WTC11 (cell line): ENCODE results near the gene RAPGEF3. TPM values are rescaled to one million over a fixed set of nuclear protein-coding genes. Genes with fewer than 3 reads are reported as not detected.

Experiments used
- ATAC-seq: fragments of 200-7000 bp; cut with Tn5 transposase; 2 replicates; pipeline ENCODE4 v1.10.0; 2021; ENCODE audit warnings: mild to moderate bottlenecking, moderate library complexity
- CTCF ChIA-PET: fragments of 300-600 bp; sonication (Branson Sonifier 250); formaldehyde crosslinking; loops from one replicate; lab custom pipeline; 2021; ENCODE audit warnings: antibody characterized with exemption; lab: Charles Lee
- POLR2A ChIA-PET: fragments of 350-600 bp; sonication (Branson Sonifier 250); formaldehyde crosslinking; loops from one replicate; lab custom pipeline; 2021; ENCODE audit warnings: antibody characterized with exemption; lab: Charles Lee
- DNase-seq: peaks from one replicate; pipeline ENCODE4 v3.0.0; 2021; ENCODE audit warnings: low spot score
- H3K27ac Mint-ChIP-seq: 2 replicates; pipeline ENCODE4 v1.8.0; 2021; ENCODE audit warnings: mixed read lengths
- H3K27me3 Mint-ChIP-seq: 2 replicates; pipeline ENCODE4 v1.8.0; 2021; ENCODE audit warnings: low read depth, mild to moderate bottlenecking, moderate library complexity, mixed read lengths
- H3K36me3 Mint-ChIP-seq: 2 replicates; pipeline ENCODE4 v1.8.0; 2021; ENCODE audit warnings: mixed read lengths
- H3K4me1 Mint-ChIP-seq: 2 replicates; pipeline ENCODE4 v1.8.0; 2022; ENCODE audit warnings: mixed read lengths
- H3K4me3 Mint-ChIP-seq: 2 replicates; pipeline ENCODE4 v1.8.0; 2021; ENCODE audit warnings: mild to moderate bottlenecking, moderate library complexity, mixed read lengths
- H3K9me3 Mint-ChIP-seq: 2 replicates; pipeline ENCODE4 v1.8.0; 2021; ENCODE audit warnings: mixed read lengths
- AFF4 ChIP-seq: sonication (generic); formaldehyde crosslinking; IDR thresholded peaks from 2 replicates; pipeline ENCODE4 v1.8.1; 2023; ENCODE audit warnings: mild to moderate bottlenecking, missing genetic modification reagents, borderline replicate concordance
- CREB1 ChIP-seq: sonication (generic); formaldehyde crosslinking; IDR thresholded peaks from 2 replicates; pipeline ENCODE4 v1.8.0; 2023; ENCODE audit warnings: mild to moderate bottlenecking, missing genetic modification reagents
- ETV6 ChIP-seq: sonication (generic); formaldehyde crosslinking; IDR thresholded peaks from 2 replicates; pipeline ENCODE4 v1.8.1; 2022; ENCODE audit warnings: mild to moderate bottlenecking, missing genetic modification reagents
- FOXP1 ChIP-seq: sonication (generic); formaldehyde crosslinking; IDR thresholded peaks from 2 replicates; pipeline ENCODE4 v1.8.0; 2022; ENCODE audit warnings: missing genetic modification reagents, mild to moderate bottlenecking, moderate library complexity, borderline replicate concordance
- GRHL2 ChIP-seq: fragments of 250-450 bp; sonication (Bioruptor Pico); IDR thresholded peaks from 2 replicates; pipeline ENCODE4 v1.8.0; 2022; ENCODE audit warnings: mild to moderate bottlenecking, moderate library complexity; ENCODE audit not compliant: insufficient replicate concordance, severe bottlenecking
- HMGA2 ChIP-seq: fragments of 250-450 bp; sonication (Bioruptor Pico); IDR thresholded peaks from 2 replicates; pipeline ENCODE4 v1.4.0; 2021; ENCODE audit warnings: mild to moderate bottlenecking, moderate library complexity
- IRF1 ChIP-seq: sonication (generic); formaldehyde crosslinking; IDR thresholded peaks from 2 replicates; pipeline ENCODE4 v1.8.0; 2023; ENCODE audit warnings: missing genetic modification reagents
- MLX ChIP-seq: sonication (generic); formaldehyde crosslinking; IDR thresholded peaks from 2 replicates; pipeline ENCODE4 v1.8.1; 2023; ENCODE audit warnings: mild to moderate bottlenecking, missing genetic modification reagents, moderate library complexity
- NFYB ChIP-seq: sonication (generic); formaldehyde crosslinking; conservative IDR thresholded peaks from 2 replicates; pipeline ENCODE4 v1.8.0; 2022; ENCODE audit warnings: low read depth, missing genetic modification reagents
- NR3C1 ChIP-seq: sonication (generic); formaldehyde crosslinking; conservative IDR thresholded peaks from 2 replicates; pipeline ENCODE4 v1.8.1; 2023; ENCODE audit warnings: low read depth, mild to moderate bottlenecking, missing genetic modification reagents
- OVOL2 ChIP-seq: fragments of 250-450 bp; sonication (Bioruptor Pico); IDR thresholded peaks from 2 replicates; pipeline ENCODE4 v1.9.0; 2021; ENCODE audit warnings: mild to moderate bottlenecking, borderline replicate concordance
- PRDM15 ChIP-seq: sonication (generic); formaldehyde crosslinking; IDR thresholded peaks from 2 replicates; pipeline ENCODE4 v1.8.0; 2022; ENCODE audit warnings: missing genetic modification reagents
- RELA ChIP-seq: sonication (generic); formaldehyde crosslinking; IDR thresholded peaks from 2 replicates; pipeline ENCODE4 v1.8.1; 2022; ENCODE audit warnings: missing genetic modification reagents, mild to moderate bottlenecking, borderline replicate concordance
- TEAD4 ChIP-seq: sonication (generic); formaldehyde crosslinking; IDR thresholded peaks from 2 replicates; pipeline ENCODE4 v1.8.0; 2022; ENCODE audit warnings: mild to moderate bottlenecking, missing genetic modification reagents
- USF1 ChIP-seq: sonication (generic); formaldehyde crosslinking; IDR thresholded peaks from 2 replicates; pipeline ENCODE4 v1.8.0; 2022; ENCODE audit warnings: mild to moderate bottlenecking, missing genetic modification reagents
- ZNF416 ChIP-seq: fragments of 250-450 bp; sonication (Bioruptor Pico); IDR thresholded peaks from 2 replicates; pipeline ENCODE4 v1.9.0; 2021; ENCODE audit warnings: mild to moderate bottlenecking, inconsistent platforms
- ZSCAN18 ChIP-seq: fragments of 250-450 bp; sonication (Bioruptor Pico); IDR thresholded peaks from 2 replicates; pipeline ENCODE4 v2.1.2; 2022; ENCODE audit warnings: mild to moderate bottlenecking, moderate library complexity
- total RNA-seq: library from RNA; stranded (reverse); gene quantifications from 3 replicates; pipeline ENCODE4 v1.2.3, GENCODE V29; 2021

RAPGEF3 gene
- total RNA-seq, 1 experiment from 2014 or later: 13.3 TPM

GRCh38 chr12:47704719-47705118 is 54.0 kb downstream of the RAPGEF3 start (continued):
- TF ChIP-seq PRDM15 (no peak), ZNF416 (CRISPR knock-in tag) (no peak), TEAD4 (CRISPR knock-in tag) (no peak), MLX (CRISPR knock-in tag) (no peak), HMGA2 (CRISPR knock-in tag) (no peak), CREB1 (CRISPR knock-in tag) (no peak), OVOL2 (CRISPR knock-in tag) (no peak)

- POLR2A ChIA-PET: no interaction called here
- DNase-seq: no peak
- no peak for ATAC-seq
- Mint-ChIP-seq H3K27ac (no peak overlapping the region), H3K9me3 (no peaks in the 10 kb centered on the region), H3K4me1 (peaks cover 15% of the 10 kb centered on the region), H3K27me3 (no peaks in the 10 kb centered on the region), H3K4me3 (no peak overlapping the region), H3K36me3 (peaks cover 23% of the 10 kb centered on the region)
- TF ChIP-seq NR3C1 (CRISPR knock-in tag) (no peak), RELA (no peak), ZSCAN18 (CRISPR knock-in tag) (no peak), GRHL2 (no peak)
- CTCF ChIA-PET: no interaction called here
These were observed 58.4 kb downstream of the RAPGEF3 start for GRCh38 chr12:47700263-47700662.

- no peaks in the 10 kb centered on the region for H3K9me3 Mint-ChIP-seq
- H3K27me3 Mint-ChIP-seq: no peaks in the 10 kb centered on the region
- no peak overlapping the region for H3K27ac Mint-ChIP-seq
- peaks cover 4% of the 10 kb centered on the region for H3K4me1 Mint-ChIP-seq
- ATAC-seq (no peak), DNase-seq (no peak)
- TF ChIP-seq IRF1 (no peak), NFYB (no peak), USF1 (CRISPR knock-in tag) (no peak), ETV6 (CRISPR knock-in tag) (no peak), AFF4 (CRISPR knock-in tag) (no peak), FOXP1 (CRISPR knock-in tag) (no peak)
- CTCF ChIA-PET: interaction anchor here (1.2 kb wide), 1 partner anchor 62 kb away, joined by 4 read pairs; no protein-coding TSS in a partner anchor
- no peak overlapping the region for H3K4me3 Mint-ChIP-seq
- POLR2A ChIA-PET: no interaction called here
- H3K36me3 Mint-ChIP-seq: peaks cover 32% of the 10 kb centered on the region
These were observed 60.0 kb downstream of the RAPGEF3 start for GRCh38 chr12:47698631-47699030.
